HUES48 (cell line): ENCODE data around the gene ZDHHC8.

Experiments
- H3K27ac ChIP-seq: one replicate; pipeline ENCODE4 v1.7.0; 2013; ENCODE audit warnings: low read depth, low read length, inconsistent platforms
- H3K27me3 ChIP-seq: 2 replicates; pipeline ENCODE4 v1.6.1; 2013; ENCODE audit warnings: mild to moderate bottlenecking, low read length; ENCODE audit not compliant: control insufficient read depth, insufficient read depth
- H3K36me3 ChIP-seq: 2 replicates; pipeline ENCODE4 v1.6.1; 2013; ENCODE audit warnings: low read length; ENCODE audit not compliant: control insufficient read depth, insufficient read depth
- H3K4me1 ChIP-seq: 2 replicates; pipeline ENCODE4 v1.6.1; 2013; ENCODE audit warnings: mild to moderate bottlenecking, low read length; ENCODE audit not compliant: control insufficient read depth, insufficient read depth
- H3K4me3 ChIP-seq: 2 replicates; pipeline ENCODE4 v1.5.1; 2013; ENCODE audit warnings: mild to moderate bottlenecking, low read depth, low read length
- H3K9ac ChIP-seq: 2 replicates; pipeline ENCODE4 v1.6.1; 2013; ENCODE audit warnings: mild to moderate bottlenecking, low read depth, low read length, moderate library complexity
- H3K9me3 ChIP-seq: 2 replicates; pipeline ENCODE4 v1.6.1; 2013; ENCODE audit warnings: low read length; ENCODE audit not compliant: control insufficient read depth, insufficient read depth

Gene ZDHHC8

DNA sequence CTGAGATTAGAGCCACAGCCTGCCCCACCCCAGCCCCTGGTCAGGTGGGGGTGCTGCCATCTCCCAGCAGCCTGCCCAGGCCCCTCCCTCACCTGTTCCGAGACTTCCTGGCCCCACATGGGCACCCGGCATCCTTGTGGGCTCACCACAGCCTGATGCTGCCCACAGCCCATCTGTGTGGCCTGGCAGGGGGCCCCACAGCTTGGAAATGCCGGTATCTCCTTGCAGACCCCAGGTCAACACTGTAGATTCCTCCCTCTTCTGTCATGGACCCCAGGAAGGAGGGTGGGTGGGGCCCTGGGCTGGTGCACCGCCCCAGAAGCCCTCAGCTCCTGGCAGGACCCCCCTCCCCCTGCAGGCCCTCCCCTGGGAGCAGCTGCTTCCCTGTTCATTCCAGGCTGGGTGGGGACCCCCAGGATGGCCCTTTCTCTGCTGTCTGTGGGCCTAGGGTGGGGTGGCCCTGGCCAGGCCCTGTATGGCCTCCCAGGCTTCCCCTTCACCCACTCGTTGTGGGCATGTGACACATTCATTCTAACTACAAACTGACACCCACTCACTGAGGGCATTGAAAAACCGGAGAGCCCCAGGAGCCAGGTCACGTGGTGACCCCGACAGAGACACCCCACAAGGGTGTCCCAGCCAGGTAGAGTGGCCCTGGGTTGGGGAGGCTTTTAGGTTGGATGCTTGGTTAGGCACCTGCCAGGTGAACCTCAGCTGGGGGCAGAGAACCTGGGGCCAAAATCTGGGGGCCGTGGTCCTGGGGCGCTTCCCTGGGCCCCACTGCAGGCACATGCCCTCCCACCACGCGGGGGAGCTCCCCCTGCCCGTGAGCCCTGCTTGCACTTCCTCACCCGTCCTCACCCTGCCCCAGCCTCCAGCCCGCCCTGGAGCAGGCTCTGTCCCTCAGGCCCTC, 63.3 kb downstream of the ZDHHC8 start:
- Histone ChIP-seq H3K4me1 (no peaks in the 10 kb centered on the region), H3K36me3 (no peaks in the 10 kb centered on the region), H3K9me3 (no peaks in the 10 kb centered on the region), H3K9ac (no peak overlapping the region), H3K27ac (no peak overlapping the region), H3K4me3 (no peak overlapping the region), H3K27me3 (no peaks in the 10 kb centered on the region)

DNA sequence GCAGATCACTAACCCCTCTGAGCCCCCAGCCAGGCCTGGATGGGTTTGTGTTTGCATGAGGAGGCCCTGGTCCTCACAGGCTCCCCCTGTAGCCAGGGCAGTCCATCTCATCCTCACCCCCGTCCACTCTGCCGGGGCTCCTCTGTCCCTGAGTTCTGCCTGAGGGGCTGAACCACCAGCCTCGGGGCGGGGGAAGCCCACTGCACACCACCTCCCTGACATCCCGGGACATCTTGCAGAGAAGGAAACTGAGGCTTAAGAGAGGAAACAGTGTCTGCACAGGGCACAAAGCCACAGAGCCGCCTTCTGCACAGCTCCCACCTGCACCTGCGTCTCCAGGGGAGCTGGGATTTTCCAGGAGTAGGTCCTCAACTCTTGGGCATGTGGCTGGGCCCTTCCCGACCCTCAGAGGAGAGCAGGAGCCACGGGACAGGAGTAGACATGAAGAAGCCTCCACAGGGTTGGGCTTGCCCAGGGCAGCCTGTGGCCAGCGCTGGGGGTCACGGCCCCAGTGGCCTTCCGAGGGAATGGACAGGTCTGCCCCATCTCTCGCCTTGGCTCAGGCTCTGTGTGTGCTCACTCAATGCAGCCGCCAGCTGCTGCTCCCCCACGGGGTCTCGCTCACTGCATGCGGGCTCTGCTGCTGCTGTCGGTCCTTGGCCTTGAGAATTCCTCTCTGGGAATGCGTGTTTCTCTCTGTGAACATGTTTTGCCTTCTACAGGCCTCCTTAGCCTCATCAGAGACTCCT, 64.7 kb downstream of the ZDHHC8 start:
- no peak overlapping the region for H3K27ac ChIP-seq
- no peaks in the 10 kb centered on the region for H3K4me1 ChIP-seq
- no peak overlapping the region for H3K9ac ChIP-seq
- H3K4me3 ChIP-seq, result no peak overlapping the region
- no peaks in the 10 kb centered on the region for H3K36me3 ChIP-seq
- H3K27me3 ChIP-seq, result no peaks in the 10 kb centered on the region
- H3K9me3 ChIP-seq, result no peaks in the 10 kb centered on the region
